Hypothalamus (tissue), 51 donors: Measurements from ENCODE around the gene WAC.
"Not testable (repeated sequence)": the region's sequence is repeated elsewhere in the genome, so short reads cannot be mapped to it uniquely, and the experiment has no call there.

Source experiments
- DNase-seq, 51 donors: peaks; one replicate each; lab custom pipeline; 2025; lab: John Stamatoyannopoulos, UW

WAC gene

GRCh38 chr10:28560617-28561016 lies 27.7 kb downstream of the WAC start:
- no peak for DNase-seq

- DNase-seq, result no peak
Measured at GRCh38 chr10:28561531-28561930, 28.6 kb downstream of the WAC start.

GRCh38 chr10:28564905-28565304 lies 32.0 kb downstream of the WAC start:
- DNase-seq, result no peak

- no peak for DNase-seq
Measured at GRCh38 chr10:28566458-28567015, 33.6 kb downstream of the WAC start.

- DNase-seq, result no peak
Measured at GRCh38 chr10:28569506-28570159, 36.7 kb downstream of the WAC start.

GRCh38 chr10:28570598-28570997 lies 37.7 kb downstream of the WAC start:
- DNase-seq, result no peak

GRCh38 chr10:28571265-28571664 lies 38.3 kb downstream of the WAC start:
- no peak for DNase-seq

GRCh38 chr10:28574214-28574613 lies 41.3 kb downstream of the WAC start:
- not testable (repeated sequence) for DNase-seq

- DNase-seq, result no peak
Measured at GRCh38 chr10:28575852-28576251, 42.9 kb downstream of the WAC start.

- DNase-seq, result no peak
Measured at GRCh38 chr10:28577506-28577905, 44.6 kb downstream of the WAC start.

GRCh38 chr10:28578454-28578853 lies 45.5 kb downstream of the WAC start:
- no peak for DNase-seq

GRCh38 chr10:28580825-28581224 lies 47.9 kb downstream of the WAC start:
- DNase-seq, result no peak

- DNase-seq, result no peak
Measured at GRCh38 chr10:28581916-28582315, 49.0 kb downstream of the WAC start.

- no peak for DNase-seq
Measured at GRCh38 chr10:28585076-28585475, 52.2 kb downstream of the WAC start.

GRCh38 chr10:28586176-28586575 lies 53.3 kb downstream of the WAC start:
- no peak for DNase-seq

- peak in 1 of 51 donors; percentile 17 for DNase-seq
Measured at GRCh38 chr10:28587270-28587969, 54.5 kb downstream of the WAC start.

GRCh38 chr10:28587970-28588290 lies 55.0 kb downstream of the WAC start:
- peak in 1 of 51 donors; percentile 8 for DNase-seq

GRCh38 chr10:28592953-28593352 lies 60.0 kb downstream of the WAC start:
- DNase-seq, result no peak

GRCh38 chr10:28593811-28594210 lies 60.9 kb downstream of the WAC start:
- no peak for DNase-seq

GRCh38 chr10:28594406-28594805 lies 61.5 kb downstream of the WAC start:
- DNase-seq, result no peak

GRCh38 chr10:28595613-28596012 lies 62.7 kb downstream of the WAC start:
- DNase-seq, result no peak

- no peak for DNase-seq
Measured at GRCh38 chr10:28600056-28600455, 67.1 kb downstream of the WAC start.
